C4-2B (cell line): ENCODE results near the gene RPL13A.

Experiments used
- CTCF ChIP-seq: fragments of 450-650 bp; conservative IDR thresholded peaks from 2 replicates; pipeline ENCODE4 v1.5.1; 2017; ENCODE audit warnings: mild to moderate bottlenecking
- ZFX ChIP-seq: fragments of 450-650 bp; IDR thresholded peaks from 2 replicates; pipeline ENCODE4 v1.6.1; 2017

DNA sequence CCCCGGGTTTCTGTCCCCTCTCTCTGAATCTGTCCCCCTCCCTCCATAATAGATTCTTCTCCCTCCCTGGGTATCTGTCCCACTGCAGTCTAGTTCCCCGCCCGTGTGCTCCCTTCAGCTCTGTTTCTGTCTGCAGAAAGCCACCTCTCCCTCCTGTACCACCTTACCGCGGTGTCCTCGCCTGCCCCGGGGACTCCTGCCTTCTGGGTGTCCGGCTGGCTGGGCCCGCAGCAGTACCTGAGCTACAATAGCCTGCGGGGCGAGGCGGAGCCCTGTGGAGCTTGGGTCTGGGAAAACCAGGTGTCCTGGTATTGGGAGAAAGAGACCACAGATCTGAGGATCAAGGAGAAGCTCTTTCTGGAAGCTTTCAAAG, 26.3 kb downstream of the RPL13A start:
- TF ChIP-seq CTCF (no peak), ZFX (no peak)
